Muscle of back (tissue), 11 donors: ENCODE data around the gene GP1BA. TPM values are rescaled to one million over a fixed set of nuclear protein-coding genes. Genes with fewer than 3 reads are reported as not detected.

Source experiments
- DNase-seq, 3 donors: peaks; one replicate each; pipeline versions ENCODE4 v3.0.0 to v3.0.0-alpha.2; 2013
- polyA plus RNA-seq, 10 donors: library from polyadenylated mRNA; unstranded; fragments of 120-200 nt; gene quantifications; one replicate each; pipeline ENCODE4 v1.2.1, GENCODE V29; 2013; ENCODE audit not compliant: insufficient read length in 10 of 10

Gene GP1BA
- polyA plus RNA-seq, 10 donors = 0.58 to 1.7 (median 0.81) TPM

DNA sequence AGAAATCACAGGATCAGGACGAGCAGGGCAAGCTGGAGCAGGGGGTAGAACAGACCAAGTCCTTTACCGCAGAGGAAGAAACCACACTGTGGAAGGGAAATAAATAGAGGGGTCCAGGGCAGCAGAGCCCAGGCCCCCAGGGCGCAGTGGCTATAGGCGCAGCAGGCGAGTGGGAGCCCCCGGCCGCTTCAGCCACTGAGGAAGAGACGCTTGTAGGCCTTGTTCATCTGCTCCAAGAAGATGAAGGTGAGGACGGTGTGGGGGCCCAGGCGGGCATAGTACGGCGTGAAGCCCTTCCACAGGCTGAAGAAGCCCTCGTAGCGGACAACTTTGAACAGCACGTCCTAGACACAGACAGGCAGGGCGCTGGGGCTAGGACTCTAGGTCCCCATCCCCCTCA lies 5.5 kb downstream of the GP1BA start:
- DNase-seq = no peak

- DNase-seq = no peak
These were observed 6.0 kb downstream of the GP1BA start for GRCh38 chr17:4938069-4938491.

DNA sequence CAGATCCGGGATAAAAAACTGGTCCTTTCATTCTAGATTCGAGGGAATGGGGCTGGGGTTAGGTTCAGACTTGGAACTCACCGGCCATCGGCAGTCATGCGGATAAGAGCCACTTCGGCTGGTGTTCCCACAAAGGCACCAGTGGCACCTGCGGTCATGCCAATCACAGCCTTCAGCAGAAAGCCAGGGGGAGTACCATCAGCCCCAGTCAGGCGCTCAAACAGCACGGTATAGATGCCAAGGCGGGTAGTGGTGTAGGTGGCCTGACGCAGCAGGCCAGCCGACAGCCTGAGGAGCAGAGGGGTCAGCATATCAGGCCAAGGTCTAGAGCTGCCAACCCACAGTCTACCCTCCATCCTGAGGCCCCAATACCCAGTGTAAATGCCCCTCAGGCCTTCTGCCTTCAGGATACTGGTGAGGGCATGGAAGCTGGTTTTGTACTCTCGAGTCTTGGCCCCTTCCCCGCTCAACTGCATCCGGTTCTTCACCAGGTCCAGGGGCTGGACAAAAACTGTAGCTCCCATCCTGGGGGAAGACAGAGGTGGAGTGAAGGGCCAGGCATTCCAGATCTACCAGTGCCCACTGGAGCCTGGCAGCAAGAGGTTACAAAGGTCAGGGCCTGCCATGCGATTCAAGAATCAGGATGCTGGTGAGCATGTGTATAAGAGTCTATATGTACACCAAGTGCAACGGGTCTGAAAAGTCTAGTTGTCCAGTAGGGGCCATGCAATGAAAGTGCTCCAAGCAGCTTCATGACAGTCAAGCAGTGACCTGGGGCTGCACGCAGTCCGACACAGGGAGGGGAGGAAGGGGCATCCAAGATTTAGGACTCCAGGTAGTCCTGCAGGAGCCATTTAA lies 6.8 kb downstream of the GP1BA start:
- DNase-seq = no peak

DNA sequence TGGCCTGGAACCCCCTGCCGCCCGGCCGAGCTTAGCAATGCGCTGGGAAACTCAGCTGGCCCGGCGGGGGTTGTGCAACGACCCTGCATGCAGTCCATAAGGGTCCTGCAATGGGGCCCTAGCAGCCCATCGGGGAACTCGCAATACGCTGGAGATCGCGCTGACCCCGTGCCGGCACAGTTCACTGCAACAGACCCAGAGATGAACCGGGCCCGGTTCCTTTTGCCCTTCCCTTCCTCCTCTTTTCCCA lies 7.4 kb downstream of the GP1BA start:
- DNase-seq = no peak

DNA sequence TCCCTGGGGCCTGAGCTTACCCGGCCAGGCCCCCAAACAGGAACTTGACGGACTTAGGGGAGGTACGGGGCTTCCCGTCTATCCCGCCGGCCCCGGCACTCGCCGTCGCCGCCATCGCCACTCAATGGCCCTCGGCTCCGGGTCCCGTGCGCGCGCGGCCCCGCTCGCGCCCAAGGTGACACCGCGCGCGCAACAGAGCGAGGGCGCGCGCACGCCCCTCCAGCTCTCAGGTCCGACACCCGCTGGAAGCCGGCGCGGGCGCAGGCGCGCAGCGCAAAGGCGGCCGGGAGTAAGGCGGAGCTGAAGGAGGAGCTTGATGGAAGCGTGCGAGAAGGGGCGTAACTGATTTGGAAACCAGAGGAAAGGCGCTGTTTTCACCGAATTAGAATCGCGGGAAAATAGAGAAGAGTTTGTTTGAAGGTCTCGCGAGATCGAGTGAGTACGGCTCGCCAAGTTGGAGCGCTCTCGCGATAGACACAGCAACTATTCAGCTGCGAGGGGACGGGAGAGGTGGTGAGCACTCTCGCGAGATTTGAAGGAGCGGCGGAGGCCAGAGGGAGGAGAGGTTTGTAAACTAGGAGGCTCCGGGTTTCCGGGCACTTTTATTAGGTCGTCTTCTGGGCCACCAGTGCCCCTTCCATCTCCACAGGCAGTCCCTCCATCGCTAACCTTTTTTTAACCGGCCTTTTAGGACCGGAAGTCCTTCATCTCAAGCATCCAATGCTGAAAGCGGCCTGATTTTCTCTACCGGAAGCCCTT lies 7.9 kb downstream of the GP1BA start, which contains the start of the genes RNF167 and SLC25A11:
Gene RNF167 (plus strand): TSS at position 473 of the 759 bp plus-strand sequence. CDS start 642 bp downstream, outside the sequence.
Gene SLC25A11 (minus strand): TSS at position 251 of the 759 bp plus-strand sequence. CDS start 136 bp downstream, at position 115.
- DNase-seq = peak; percentile 99 to 100 (median 100)

DNA sequence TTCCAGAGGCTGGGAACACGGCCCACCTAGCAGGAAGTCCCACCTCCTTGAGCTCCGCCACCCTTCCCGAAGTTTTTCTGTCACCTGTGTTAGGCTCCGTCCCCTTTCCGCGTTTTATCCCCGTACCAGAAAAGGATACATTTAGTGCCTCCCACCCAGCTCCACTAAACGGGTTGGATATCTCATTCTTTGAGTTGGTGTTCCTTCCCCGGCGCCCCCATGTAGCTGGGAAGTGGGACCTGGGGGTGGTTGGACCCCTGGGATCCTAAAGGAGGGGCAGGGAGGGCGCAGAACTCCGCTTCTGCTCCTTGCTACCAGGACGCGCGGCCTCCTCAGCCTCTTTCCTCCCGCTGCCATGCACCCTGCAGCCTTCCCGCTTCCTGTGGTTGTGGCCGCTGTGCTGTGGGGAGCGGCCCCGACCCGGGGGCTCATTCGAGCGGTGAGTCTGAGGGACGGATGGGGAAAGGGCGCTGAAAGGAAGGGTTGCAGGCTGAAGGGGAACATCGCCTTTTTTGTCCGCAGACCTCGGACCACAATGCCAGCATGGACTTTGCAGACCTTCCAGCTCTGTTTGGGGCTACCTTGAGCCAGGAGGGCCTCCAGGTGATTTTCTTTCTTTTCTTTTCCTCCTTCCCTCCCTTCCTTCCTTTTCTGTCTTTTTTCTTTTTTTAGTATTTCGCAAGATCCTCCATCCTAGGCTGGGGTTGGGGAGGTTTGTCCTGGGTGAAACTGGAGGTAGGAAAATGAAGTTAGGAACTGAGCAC lies 8.7 kb downstream of the GP1BA start:
- no peak for DNase-seq

- no peak for DNase-seq
These were observed 9.2 kb downstream of the GP1BA start for GRCh38 chr17:4941319-4941610.

GRCh38 chr17:4942760-4943508 lies 10.9 kb downstream of the GP1BA start:
- DNase-seq = no peak

DNA sequence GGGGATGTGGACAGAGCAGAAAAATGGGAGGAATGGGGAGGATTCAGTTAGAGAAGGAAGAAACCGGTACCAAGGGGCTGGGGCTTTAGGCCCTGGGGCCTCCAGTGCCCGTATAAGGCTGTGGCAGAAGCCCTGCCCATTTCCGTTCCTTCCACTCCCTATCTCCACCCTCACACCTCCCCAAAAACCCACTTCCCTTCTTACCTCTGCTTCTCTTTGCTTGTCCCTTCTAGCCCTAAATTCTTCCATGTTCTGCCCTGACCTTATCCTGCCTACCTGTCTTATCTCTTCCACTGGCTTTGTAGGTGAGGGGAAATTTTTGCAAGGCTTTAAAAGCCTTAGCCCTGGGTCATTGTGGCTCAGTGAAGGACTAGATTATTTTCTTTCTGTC lies 12.1 kb downstream of the GP1BA start:
- DNase-seq = no peak

DNA sequence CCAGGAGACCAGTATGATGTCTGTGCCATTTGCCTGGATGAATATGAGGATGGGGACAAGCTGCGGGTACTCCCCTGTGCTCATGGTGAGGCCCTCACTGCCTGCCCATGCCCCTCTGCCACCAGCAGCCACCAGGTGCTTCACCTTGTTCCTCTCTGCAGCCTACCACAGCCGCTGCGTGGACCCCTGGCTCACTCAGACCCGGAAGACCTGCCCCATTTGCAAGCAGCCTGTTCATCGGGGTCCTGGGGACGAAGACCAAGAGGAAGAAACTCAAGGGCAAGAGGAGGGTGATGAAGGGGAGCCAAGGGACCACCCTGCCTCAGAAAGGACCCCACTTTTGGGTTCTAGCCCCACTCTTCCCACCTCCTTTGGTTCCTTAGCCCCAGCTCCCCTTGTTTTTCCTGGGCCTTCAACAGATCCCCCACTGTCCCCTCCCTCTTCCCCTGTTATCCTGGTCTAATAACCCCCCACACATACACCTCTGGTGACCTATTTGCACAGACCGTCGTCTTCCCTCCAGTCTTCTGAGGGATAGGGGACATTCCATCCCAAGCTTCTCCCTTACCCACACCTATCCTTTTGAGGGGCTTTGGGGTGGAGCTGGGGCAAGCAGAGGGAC lies 12.6 kb downstream of the GP1BA start:
- DNase-seq = no peak

DNA sequence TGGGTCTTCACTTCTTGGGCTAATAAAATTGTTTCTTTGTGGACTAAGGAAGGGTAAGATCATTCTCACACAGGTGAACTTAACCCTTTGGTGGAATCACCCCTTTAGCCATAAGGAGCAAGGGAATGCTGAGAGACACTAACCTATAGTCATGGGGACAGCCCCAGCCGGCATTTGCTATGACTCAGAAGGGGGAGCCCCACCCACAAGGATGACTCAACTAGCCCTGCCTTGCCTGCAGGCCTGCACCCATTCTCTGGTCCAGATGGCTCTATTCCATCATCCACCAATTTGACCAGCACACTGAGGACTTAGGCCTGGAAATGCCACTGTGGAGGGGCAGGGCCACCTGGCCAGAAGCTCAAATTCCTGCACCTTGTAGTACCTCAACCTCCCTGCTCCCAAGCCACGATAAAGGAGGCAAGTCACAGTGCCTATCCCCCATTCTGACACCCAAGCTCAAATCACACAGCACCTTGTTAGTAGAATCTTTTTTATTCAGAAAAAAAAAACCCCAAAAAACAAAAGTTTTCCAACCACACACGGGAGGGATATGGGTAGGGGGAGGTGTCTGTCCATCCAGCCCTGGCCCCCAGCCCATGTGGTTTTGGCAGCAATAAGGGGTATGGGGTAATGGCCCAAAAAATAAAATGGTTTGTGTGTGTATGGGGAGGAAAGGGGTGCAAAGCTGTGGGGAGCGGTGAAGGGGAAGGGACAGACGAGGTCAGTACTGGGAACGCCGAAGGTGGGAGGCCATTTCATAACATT lies 13.3 kb downstream of the GP1BA start:
- DNase-seq = peak in 2 of 3 donors; percentile 49 to 69

GRCh38 chr17:4945944-4946280 lies 13.8 kb downstream of the GP1BA start:
- no peak for DNase-seq

DNA sequence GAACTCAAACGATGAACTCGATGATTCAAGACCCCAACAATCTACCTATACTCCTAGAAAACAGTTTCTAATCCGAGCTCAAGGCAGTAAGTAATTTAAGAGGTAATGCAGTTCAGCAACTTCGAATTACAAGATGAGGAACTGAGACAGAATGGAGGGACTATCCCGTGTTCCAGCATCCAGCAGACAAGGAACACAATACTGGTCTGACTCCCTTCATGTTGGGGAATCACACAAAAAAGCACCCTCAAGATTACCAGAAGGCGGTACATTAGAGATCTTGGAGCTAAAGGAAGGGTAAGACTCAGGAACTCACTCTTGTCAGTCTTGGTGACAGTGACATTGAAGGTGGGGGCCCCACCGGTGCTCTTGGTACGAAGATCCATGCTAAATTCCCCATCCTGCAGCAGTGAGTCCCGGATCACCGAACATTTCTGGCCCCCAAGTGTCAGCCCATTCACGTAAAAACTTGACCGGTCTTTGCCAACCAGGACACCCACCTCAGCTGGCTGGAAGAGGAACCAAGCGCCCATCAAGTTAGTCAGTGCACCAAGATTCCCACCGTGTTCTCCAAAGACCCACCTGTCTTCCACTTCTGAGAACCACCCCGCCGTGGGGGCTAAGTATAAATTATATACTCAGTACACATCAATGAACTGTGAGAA lies 14.4 kb downstream of the GP1BA start:
- DNase-seq = no peak

GRCh38 chr17:4947010-4947410 lies 14.9 kb downstream of the GP1BA start:
- no peak for DNase-seq

GRCh38 chr17:4947411-4948165 lies 15.5 kb downstream of the GP1BA start:
- peak in 2 of 3 donors; percentile 71 to 88 for DNase-seq

- DNase-seq = peak; percentile 94 to 98 (median 94)
These were observed 16.3 kb downstream of the GP1BA start, which contains the start of gene PFN1 for GRCh38 chr17:4948166-4948930. Gene PFN1 (minus strand): TSS chr17:4948530. CDS start chr17:4948394, 136 bp downstream.

DNA sequence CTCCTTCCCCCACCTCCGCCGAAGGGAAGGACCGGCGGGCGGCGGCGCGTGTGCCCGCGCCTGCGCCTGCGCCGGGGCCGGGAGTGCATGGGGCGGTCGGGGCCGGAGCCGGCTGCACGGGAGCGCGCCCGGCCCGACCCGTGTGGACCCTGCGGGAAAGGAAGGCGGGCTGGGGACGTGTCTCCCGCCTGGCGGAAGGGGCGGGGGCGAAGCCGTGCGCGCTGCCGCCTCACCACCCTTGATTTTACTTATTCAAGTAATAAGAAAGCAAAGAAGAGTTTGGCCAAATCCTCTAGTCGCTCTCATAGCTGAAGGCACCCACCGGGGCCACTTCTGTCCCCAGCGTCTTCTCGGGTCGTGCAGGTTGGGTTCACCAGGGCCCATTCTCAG lies 16.8 kb downstream of the GP1BA start:
- DNase-seq = peak; percentile 93 to 96 (median 93)
